HG02884 (cell line): ENCODE measurements around the gene MSMP.
A peak's percentile ranks its signal among the peaks of the same experiment; 100 is the strongest.

Experiments used
- ATAC-seq: cut with Tn5 transposase; IDR thresholded peaks from one replicate; pipeline ENCODE4 v1.9.1; 2021; ENCODE audit warnings: mild to moderate bottlenecking, moderate library complexity; ENCODE audit not compliant: unreplicated experiment

MSMP gene

GRCh38 chr9:35771943-35772342 is 17.9 kb upstream of the MSMP start:
- no peak for ATAC-seq

- ATAC-seq, result no peak
Observed at GRCh38 chr9:35771534-35771933, 17.5 kb upstream of the MSMP start.

- no peak for ATAC-seq
Observed at GRCh38 chr9:35771075-35771433, 17.0 kb upstream of the MSMP start.

- no peak for ATAC-seq
Observed at GRCh38 chr9:35769763-35770162, 15.7 kb upstream of the MSMP start.

- no peak for ATAC-seq
Observed at GRCh38 chr9:35767458-35767857, 13.4 kb upstream of the MSMP start.

- no peak for ATAC-seq
Observed at GRCh38 chr9:35766997-35767396, 12.9 kb upstream of the MSMP start.

- no peak for ATAC-seq
Observed at GRCh38 chr9:35763803-35764202, 9.7 kb upstream of the MSMP start.

GRCh38 chr9:35763181-35763580 is 9.1 kb upstream of the MSMP start:
- ATAC-seq, result no peak

GRCh38 chr9:35760651-35761050 is 6.6 kb upstream of the MSMP start:
- no peak for ATAC-seq

- no peak for ATAC-seq
Observed at GRCh38 chr9:35759795-35760194, 5.7 kb upstream of the MSMP start.

GRCh38 chr9:35758475-35759050 is 4.5 kb upstream of the MSMP start:
- ATAC-seq, result no peak

- no peak for ATAC-seq
Observed at GRCh38 chr9:35757892-35758275, 3.8 kb upstream of the MSMP start.

- ATAC-seq, result no peak
Observed at GRCh38 chr9:35757226-35757891, 3.3 kb upstream of the MSMP start.

- no peak for ATAC-seq
Observed at GRCh38 chr9:35756275-35757225, 2.5 kb upstream of the MSMP start.

GRCh38 chr9:35755071-35755470 is 995 bp upstream of the MSMP start:
- ATAC-seq, result no peak

GRCh38 chr9:35753466-35753865 is 610 bp downstream of the MSMP start:
- ATAC-seq, result no peak

- ATAC-seq, result no peak
Observed at GRCh38 chr9:35750256-35750531, 3.9 kb downstream of the MSMP start.

- peak; percentile 25 for ATAC-seq
Observed at GRCh38 chr9:35749515-35750255, 4.4 kb downstream of the MSMP start.

- ATAC-seq, result peak; percentile 79
Observed at GRCh38 chr9:35748858-35749514, 5.1 kb downstream of the MSMP start, which contains the start of the genes GBA2 and RGP1. TSS of gene GBA2 (minus strand) at chr9:35749228. CDS start at chr9:35748704, 524 bp downstream. TSS of gene RGP1 (plus strand) at chr9:35749287. CDS start at chr9:35749756, 469 bp downstream.

- ATAC-seq, result peak; percentile 4
Observed at GRCh38 chr9:35748242-35748857, 5.7 kb downstream of the MSMP start.
